NCI-H1092 treated with DMSO at 0.1 percent for 48 hours (cell line): Measurements from ENCODE around the gene WDR45B.

Experiments used
- DNase-seq: peaks from one replicate; lab custom pipeline; 2025; lab: John Stamatoyannopoulos, UW

WDR45B gene

GRCh38 chr17:82677353-82677925, 29.2 kb upstream of the WDR45B start:
- no peak for DNase-seq

- no peak for DNase-seq
Observed at GRCh38 chr17:82675476-82676245, 27.4 kb upstream of the WDR45B start.

GRCh38 chr17:82674656-82675475, 26.6 kb upstream of the WDR45B start:
- no peak for DNase-seq

GRCh38 chr17:82670661-82671450, 22.6 kb upstream of the WDR45B start:
- no peak for DNase-seq

GRCh38 chr17:82668631-82669099, 20.4 kb upstream of the WDR45B start:
- DNase-seq, result no peak

GRCh38 chr17:82668024-82668630, 19.9 kb upstream of the WDR45B start:
- no peak for DNase-seq

- no peak for DNase-seq
Observed at GRCh38 chr17:82667668-82668000, 19.4 kb upstream of the WDR45B start.

- DNase-seq, result no peak
Observed at GRCh38 chr17:82666931-82667667, 18.9 kb upstream of the WDR45B start.

GRCh38 chr17:82665891-82666290, 17.6 kb upstream of the WDR45B start:
- DNase-seq, result no peak

- no peak for DNase-seq
Observed at GRCh38 chr17:82665217-82665616, 17.0 kb upstream of the WDR45B start.

GRCh38 chr17:82664701-82665182, 16.5 kb upstream of the WDR45B start:
- DNase-seq, result no peak

GRCh38 chr17:82664276-82664575, 16.0 kb upstream of the WDR45B start:
- DNase-seq, result no peak

- DNase-seq, result no peak
Observed at GRCh38 chr17:82663381-82664275, 15.4 kb upstream of the WDR45B start.

- no peak for DNase-seq
Observed at GRCh38 chr17:82662711-82663261, 14.5 kb upstream of the WDR45B start.

- DNase-seq, result no peak
Observed at GRCh38 chr17:82661717-82662683, 13.8 kb upstream of the WDR45B start.

- DNase-seq, result no peak
Observed at GRCh38 chr17:82659886-82660285, 11.6 kb upstream of the WDR45B start.

- no peak for DNase-seq
Observed at GRCh38 chr17:82658796-82659452, 10.7 kb upstream of the WDR45B start.

GRCh38 chr17:82658331-82658730, 10.1 kb upstream of the WDR45B start:
- DNase-seq, result no peak
